Tracheal epithelial cell (primary cell): ENCODE data around the gene WSCD2. TPM values are rescaled to one million over a fixed set of nuclear protein-coding genes. Genes with fewer than 3 reads are reported as not detected.

Experiments used
- total RNA-seq: library from RNA; depleted of rRNA; stranded (reverse); fragments of >200 nt; gene quantifications from 2 replicates; pipeline ENCODE4 v1.2.1, GENCODE V29; 2014

The WSCD2 gene
- not detected in 2 replicates for total RNA-seq

GRCh38 chr12:108129017-108129812, at the start of gene WSCD2:
TSS of gene WSCD2 (plus strand) at chr12:108129288. CDS start at chr12:108195833, 66,545 bp downstream.

Other genes starting within 250 kb of the WSCD2 start
- not detected in 2 replicates for gene CMKLR1, start 210.0 kb downstream of the WSCD2 start, total RNA-seq